ENCODE results near the gene ORM2. TPM values are rescaled to one million over a fixed set of nuclear protein-coding genes. Genes with fewer than 3 reads are reported as not detected.

ORM2 gene
- total and polyA plus RNA-seq, 10 donors, result 0.13 to 0.93 (median 0.38) TPM; not detected in 6

- peak; percentile 39 for DNase-seq
- intact Hi-C loops (cut with DNase I; ENCODE audit: low total_unique reads), result loop anchor here (10.0 kb wide), 1 partner anchor 215 kb away; no protein-coding TSS in a partner anchor
Observed at GRCh38 chr9:114299286-114300152, 30.1 kb upstream of the ORM2 start.

GRCh38 chr9:114300153-114300845, 29.4 kb upstream of the ORM2 start:
- DNase-seq, result peak; percentile 61
- intact Hi-C loops (cut with DNase I; ENCODE audit: low total_unique reads), result no loop called here
- Histone ChIP-seq H3K4me1 (peaks cover 0 to 5% (median 3%) of the 10 kb centered on the region in 6 donors), H3K36me3 (no peaks in the 10 kb centered on the region), H3K9me3 (peaks cover 0 to 18% (median 15%) of the 10 kb centered on the region in 8 donors), H3K27ac (no peak overlapping the region), H3K27me3 (replicated peaks in 1 of 7) (peaks cover 0 to 4% (median 0%) of the 10 kb centered on the region in 7 donors), H3K4me3 (no peak overlapping the region)
- WGBS, 5 donors, result 92 to 97% (median 97%) methylated on average over 3 to 4 of the region's 4 CpGs
- TF ChIP-seq POLR2AphosphoS5 (IDR thresholded peaks at IDR 0.05) (no peak), POLR2A (IDR thresholded peaks at IDR 0.05) (no peak), CTCF (IDR thresholded peaks at IDR 0.05 in 8 of 11, conservative IDR thresholded peaks at IDR 0.05 in 3 of 11) (no peak)

More at GRCh38 chr9:114299286-114300152, 30.1 kb upstream of the ORM2 start:
- Histone ChIP-seq H3K27me3 (replicated peaks in 1 of 7) (peaks cover 0 to 4% (median 0%) of the 10 kb centered on the region in 7 donors), H3K9me3 (peaks cover 0 to 26% (median 22%) of the 10 kb centered on the region in 8 donors), H3K27ac (no peak overlapping the region), H3K36me3 (no peaks in the 10 kb centered on the region), H3K4me1 (no peaks in the 10 kb centered on the region), H3K4me3 (no peak overlapping the region)
- no peak for TF ChIP-seq CTCF (IDR thresholded peaks at IDR 0.05 in 8 of 11, conservative IDR thresholded peaks at IDR 0.05 in 3 of 11)
- TF ChIP-seq POLR2AphosphoS5 (IDR thresholded peaks at IDR 0.05), result no peak
- WGBS, 5 donors, result 77 to 86% (median 86%) methylated on average over 14 to 15 of the region's 15 CpGs

GRCh38 chr9:114300846-114301797, 28.5 kb upstream of the ORM2 start:
- WGBS, 5 donors, result 89 to 94% (median 92%) methylated on average over 22 to 31 of the region's 31 CpGs
- DNase-seq, result peak; percentile 52
- TF ChIP-seq POLR2A (IDR thresholded peaks at IDR 0.05) (no peak), POLR2AphosphoS5 (IDR thresholded peaks at IDR 0.05) (no peak), CTCF (IDR thresholded peaks at IDR 0.05 in 8 of 11, conservative IDR thresholded peaks at IDR 0.05 in 3 of 11) (no peak)

More at GRCh38 chr9:114300846-114301797, 28.5 kb upstream of the ORM2 start:
- H3K27ac ChIP-seq, result no peak overlapping the region
- no peak overlapping the region for H3K4me3 ChIP-seq
- H3K27me3 ChIP-seq (replicated peaks in 1 of 7), result peaks cover 0 to 7% (median 0%) of the 10 kb centered on the region in 7 donors
- no peaks in the 10 kb centered on the region for H3K36me3 ChIP-seq
- intact Hi-C loops (cut with DNase I; ENCODE audit: low total_unique reads), result no loop called here
- H3K4me1 ChIP-seq, result peaks cover 3 to 13% (median 10%) of the 10 kb centered on the region in 6 donors
- H3K9me3 ChIP-seq, result peaks cover 0 to 10% (median 6%) of the 10 kb centered on the region in 8 donors
